HEK293 (cell line): Measurements from ENCODE around the gene CCDC110.

Experiments
- CTCF ChIA-PET: fragments of 350-600 bp; formaldehyde crosslinking; extraction: SDS; loops from one replicate; lab custom pipeline; 2021; ENCODE audit warnings: antibody characterized with exemption; lab: Yijun Ruan, JAX
- POLR2A ChIA-PET: fragments of 300-600 bp; formaldehyde crosslinking; extraction: SDS; loops from one replicate; lab custom pipeline; 2020; ENCODE audit warnings: antibody characterized with exemption, inconsistent platforms; lab: Yijun Ruan, JAX
- H3K27ac ChIP-seq: fragments of 200-500 bp; sonication (Bioruptor generic); 2 replicates; pipeline ENCODE4 v1.5.1; 2014; ENCODE audit warnings: low read depth, low read length, control low read depth, inconsistent platforms; ENCODE audit errors: extremely low read depth
- H3K36me3 ChIP-seq, 2 experiments: fragments of 200-500 bp in 1 of 2; sonication (Bioruptor generic) in 1 of 2; 1 replicate in 1 of 2; 2 replicates in 1 of 2; pipeline ENCODE4 v1.5.1; 2014 to 2017; ENCODE audit warnings: inconsistent platforms in 2 of 2, low read length in 2 of 2; ENCODE audit not compliant: control insufficient read depth in 2 of 2, insufficient read depth in 1 of 2
- H3K4me1 ChIP-seq: fragments of 200-500 bp; sonication (Bioruptor generic); 2 replicates; pipeline ENCODE4 v1.5.1; 2014; ENCODE audit warnings: mild to moderate bottlenecking, low read length, inconsistent platforms; ENCODE audit not compliant: control insufficient read depth, insufficient read depth
- H3K4me3 ChIP-seq: 2 replicates; pipeline ENCODE4 v1.5.1; 2011; ENCODE audit warnings: low read depth, mild to moderate bottlenecking, control low read depth, low read length, moderate library complexity
- H3K9me3 ChIP-seq: fragments of 200-500 bp; sonication (Bioruptor generic); 2 replicates; pipeline ENCODE4 v1.5.1; 2014; ENCODE audit warnings: low read depth, low read length, inconsistent platforms; ENCODE audit not compliant: control insufficient read depth, insufficient read depth
- BCL11B ChIP-seq: fragments of 450-650 bp; formaldehyde crosslinking; IDR thresholded peaks from 2 replicates; pipeline ENCODE4 v1.5.1; 2016; ENCODE audit warnings: low read depth, missing biosample characterization, missing genetic modification characterization
- CTCF ChIP-seq: fragments of 450-650 bp; formaldehyde crosslinking; IDR thresholded peaks from 2 replicates; pipeline ENCODE4 v1.5.1; 2016; ENCODE audit warnings: missing biosample characterization, missing genetic modification characterization
- KLF1 ChIP-seq: fragments of 450-650 bp; formaldehyde crosslinking; IDR thresholded peaks from 2 replicates; pipeline ENCODE4 v1.5.1; 2016; ENCODE audit warnings: missing biosample characterization, missing genetic modification characterization
- KLF8 ChIP-seq: fragments of 450-650 bp; formaldehyde crosslinking; IDR thresholded peaks from 2 replicates; pipeline ENCODE4 v1.5.1; 2016; ENCODE audit warnings: missing biosample characterization, missing genetic modification characterization
- SCRT2 ChIP-seq: fragments of 450-650 bp; formaldehyde crosslinking; IDR thresholded peaks from 2 replicates; pipeline ENCODE4 v1.5.1; 2016; ENCODE audit warnings: missing biosample characterization, missing genetic modification characterization
- TRIM28 ChIP-seq: IDR thresholded peaks from 2 replicates; pipeline ENCODE4 v1.6.1; 2011; ENCODE audit warnings: low read length, control low read depth, borderline replicate concordance
- WT1 ChIP-seq: fragments of 450-650 bp; formaldehyde crosslinking; IDR thresholded peaks from 2 replicates; pipeline ENCODE4 v1.5.1; 2016; ENCODE audit warnings: missing biosample characterization, missing genetic modification characterization
- ZBTB8A ChIP-seq: fragments of 450-650 bp; formaldehyde crosslinking; IDR thresholded peaks from 2 replicates; pipeline ENCODE4 v1.5.1; 2016; ENCODE audit warnings: missing biosample characterization, missing genetic modification characterization
- ZNF157 ChIP-seq: fragments of 450-650 bp; formaldehyde crosslinking; IDR thresholded peaks from 2 replicates; pipeline ENCODE4 v1.5.1; 2016; ENCODE audit warnings: missing biosample characterization, missing genetic modification characterization
- ZNF18 ChIP-seq: fragments of 450-650 bp; formaldehyde crosslinking; IDR thresholded peaks from 2 replicates; pipeline ENCODE4 v1.5.1; 2016; ENCODE audit warnings: missing biosample characterization, missing genetic modification characterization
- ZNF2 ChIP-seq: fragments of 450-650 bp; formaldehyde crosslinking; IDR thresholded peaks from 2 replicates; pipeline ENCODE4 v1.5.1; 2016; ENCODE audit warnings: missing biosample characterization, missing genetic modification characterization
- ZNF223 ChIP-seq: fragments of 450-650 bp; formaldehyde crosslinking; IDR thresholded peaks from 2 replicates; pipeline ENCODE4 v1.5.1; 2016; ENCODE audit warnings: missing biosample characterization, missing genetic modification characterization
- ZNF248 ChIP-seq: fragments of 450-650 bp; formaldehyde crosslinking; IDR thresholded peaks from 2 replicates; pipeline ENCODE4 v1.5.1; 2017; ENCODE audit warnings: missing biosample characterization, missing genetic modification characterization
- ZNF280D ChIP-seq: fragments of 450-650 bp; formaldehyde crosslinking; IDR thresholded peaks from 2 replicates; pipeline ENCODE4 v1.5.1; 2016; ENCODE audit warnings: missing biosample characterization, missing genetic modification characterization
- ZNF302 ChIP-seq: fragments of 450-650 bp; formaldehyde crosslinking; IDR thresholded peaks from 2 replicates; pipeline ENCODE4 v1.5.1; 2016; ENCODE audit warnings: missing biosample characterization, missing genetic modification characterization, low read depth
- ZNF335 ChIP-seq: fragments of 450-650 bp; formaldehyde crosslinking; conservative IDR thresholded peaks from 2 replicates; pipeline ENCODE4 v1.5.1; 2016; ENCODE audit warnings: missing biosample characterization, missing genetic modification characterization
- ZNF341 ChIP-seq: fragments of 450-650 bp; formaldehyde crosslinking; IDR thresholded peaks from 2 replicates; pipeline ENCODE4; 2016; ENCODE audit warnings: low read depth, missing biosample characterization, missing genetic modification characterization
- ZNF426 ChIP-seq: fragments of 450-650 bp; formaldehyde crosslinking; IDR thresholded peaks from 2 replicates; pipeline ENCODE4 v1.5.1; 2017; ENCODE audit warnings: missing biosample characterization, missing genetic modification characterization, mild to moderate bottlenecking, inconsistent platforms, moderate library complexity
- ZNF501 ChIP-seq: fragments of 450-650 bp; formaldehyde crosslinking; IDR thresholded peaks from 2 replicates; pipeline ENCODE4 v1.5.1; 2016; ENCODE audit warnings: missing biosample characterization, missing genetic modification characterization
- ZNF596 ChIP-seq: fragments of 450-650 bp; IDR thresholded peaks from 2 replicates; pipeline ENCODE4 v1.5.0; 2018; ENCODE audit warnings: missing biosample characterization, mild to moderate bottlenecking, missing genetic modification characterization, moderate library complexity
- ZNF624 ChIP-seq: fragments of 450-650 bp; formaldehyde crosslinking; IDR thresholded peaks from 2 replicates; pipeline ENCODE4 v1.5.1; 2017; ENCODE audit warnings: missing biosample characterization, missing genetic modification characterization
- ZNF639 ChIP-seq: fragments of 450-650 bp; formaldehyde crosslinking; IDR thresholded peaks from 2 replicates; pipeline ENCODE4 v1.5.1; 2016; ENCODE audit warnings: missing biosample characterization, missing genetic modification characterization
- ZNF76 ChIP-seq: fragments of 450-650 bp; formaldehyde crosslinking; IDR thresholded peaks from 2 replicates; pipeline ENCODE4; 2016; ENCODE audit warnings: low read depth, missing biosample characterization, missing genetic modification characterization, borderline replicate concordance
- ZSCAN30 ChIP-seq: fragments of 450-650 bp; IDR thresholded peaks from 2 replicates; pipeline ENCODE4 v1.5.1; 2018; ENCODE audit warnings: missing biosample characterization, mild to moderate bottlenecking, missing genetic modification characterization, moderate library complexity
- ZSCAN4 ChIP-seq: fragments of 450-650 bp; formaldehyde crosslinking; IDR thresholded peaks from 2 replicates; pipeline ENCODE4 v1.5.1; 2017; ENCODE audit warnings: missing biosample characterization, missing genetic modification characterization

The CCDC110 gene

GRCh38 chr4:185396724-185397385, 74.7 kb downstream of the CCDC110 start, which contains the start of gene ANKRD37:
Gene ANKRD37, plus strand, starts transcription at chr4:185396841. Its CDS starts 83 bp downstream, at chr4:185396924.
- POLR2A ChIA-PET: interaction anchor here (0.6 to 1.3 kb wide), 4 partner anchors 8 to 254 kb away, joined by 3 to 4 read pairs (median 3); partner anchors contain the start of gene SLC25A4
- Histone ChIP-seq H3K4me3 (peak within 1 kb of the TSS; percentile 60), H3K9me3 (no peaks in the 10 kb centered on the region), H3K27ac (peak within 1 kb of the TSS; percentile 81), H3K4me1 (peaks cover 4% of the 10 kb centered on the region; the same call in 1 of the 2 replicates), H3K36me3 (peaks cover 0 to 32% of the 10 kb centered on the region in 2 experiments; a peak in 2 of 3 replicates)
- CTCF ChIA-PET: interaction anchor here (1.3 kb wide), 1 partner anchor 201 kb away, joined by 3 read pairs; no protein-coding TSS in a partner anchor
- TF ChIP-seq WT1 (tag by site-specific recombination) (0 out of 2 replicates have a peak, but pooled peaks have one; percentile 9), ZNF426 (no peak), ZNF248 (no peak), KLF8 (peak; percentile 12; the same call in 1 of the 2 replicates), ZNF302 (tag by site-specific recombination) (no peak), ZNF501 (tag by site-specific recombination) (no peak), ZNF624 (tag by site-specific recombination) (no peak), SCRT2 (0 out of 2 replicates have a peak, but pooled peaks have one; percentile 9), ZNF596 (tag by site-specific recombination) (no peak), ZNF76 (tag by site-specific recombination) (no peak), ZBTB8A (tag by site-specific recombination) (peak; percentile 61), ZNF2 (tag by site-specific recombination) (no peak), ZNF223 (no peak), ZNF157 (tag by site-specific recombination) (no peak), TRIM28 (no peak), ZNF341 (tag by site-specific recombination) (no peak), ZNF18 (tag by site-specific recombination) (no peak), KLF1 (tag by site-specific recombination) (peak; percentile 79; the same call in 1 of the 2 replicates), ZNF639 (tag by site-specific recombination) (no peak), ZNF335 (tag by site-specific recombination) (peak; percentile 38)

GRCh38 chr4:185395956-185396723, 75.4 kb downstream of the CCDC110 start:
- CTCF ChIA-PET: interaction anchor here (1.3 kb wide), 1 partner anchor 202 kb away, joined by 3 read pairs; no protein-coding TSS in a partner anchor
- H3K36me3 ChIP-seq: peaks cover 0 to 25% of the 10 kb centered on the region in 2 experiments; a peak in 2 of 3 replicates
- peak overlapping the region; percentile 81; the same call in 1 of the 2 replicates for H3K27ac ChIP-seq
- peaks cover 4% of the 10 kb centered on the region; the same call in 1 of the 2 replicates for H3K4me1 ChIP-seq
- H3K9me3 ChIP-seq: no peaks in the 10 kb centered on the region
- POLR2A ChIA-PET: interaction anchor here (0.6 to 1.3 kb wide), 4 partner anchors 8 to 253 kb away, joined by 3 to 4 read pairs (median 3); partner anchors contain the start of gene SLC25A4
- H3K4me3 ChIP-seq: peak overlapping the region; percentile 60
- TF ChIP-seq ZSCAN30 (tag by site-specific recombination) (peak; percentile 35; the same call in 1 of the 2 replicates), SCRT2 (no peak), ZSCAN4 (tag by site-specific recombination) (no peak), ZNF280D (no peak), CTCF (tag by site-specific recombination) (no peak; the same call in 1 of the 2 replicates), BCL11B (tag by site-specific recombination) (no peak)
